H1 (cell line): ENCODE results near the gene PAQR7. TPM values are rescaled to one million over a fixed set of nuclear protein-coding genes. Genes with fewer than 3 reads are reported as not detected.
A peak's percentile ranks its signal among the peaks of the same experiment; 100 is the strongest.

Experiments used
- CTCF ChIA-PET: fragments of 300-600 bp; sonication (Branson Sonifier 250); formaldehyde crosslinking; loops from one replicate; lab custom pipeline; 2021; ENCODE audit not compliant: partially characterized antibody; lab: Charles Lee
- POLR2A ChIA-PET: fragments of 300-600 bp; sonication (Branson Sonifier 250); formaldehyde crosslinking; loops from one replicate; lab custom pipeline; 2021; ENCODE audit warnings: inconsistent platforms; ENCODE audit not compliant: partially characterized antibody; lab: Charles Lee
- DNase-seq, 2 experiments: peaks; one replicate each; pipeline versions ENCODE4 v3.0.0 to v3.0.0-alpha.2; 2010 to 2022; ENCODE audit warnings: low spot score in 2 of 2, low read depth in 1 of 2, mixed read lengths in 1 of 2
- FAIRE-seq: peaks from 2 replicates; lab custom pipeline; 2011; peaks lifted over from hg19 to GRCh38; lab: Jason Lieb, UNC
- H2AFZ ChIP-seq: 2 replicates; pipeline ENCODE4 v1.8.1; 2012; ENCODE audit warnings: low read length, inconsistent platforms
- H2AK5ac ChIP-seq: 2 replicates; pipeline ENCODE4 v1.6.1; 2013; ENCODE audit warnings: low read depth, low read length
- H2BK120ac ChIP-seq: replicated peaks from 2 replicates; pipeline ENCODE3; 2013; ENCODE audit warnings: low read depth, low read length, inconsistent platforms
- H2BK12ac ChIP-seq: 2 replicates; pipeline ENCODE4 v1.6.1; 2013; ENCODE audit warnings: low read depth, low read length
- H2BK15ac ChIP-seq: 2 replicates; pipeline ENCODE4 v1.6.1; 2013; ENCODE audit warnings: low read length
- H2BK20ac ChIP-seq: 2 replicates; pipeline ENCODE4 v1.6.1; 2013; ENCODE audit warnings: low read length
- H2BK5ac ChIP-seq: 2 replicates; pipeline ENCODE4 v1.6.1; 2013; ENCODE audit warnings: low read depth, low read length
- H3K14ac ChIP-seq: 2 replicates; pipeline ENCODE4 v1.6.1; 2013; ENCODE audit warnings: inconsistent platforms; ENCODE audit not compliant: insufficient read length
- H3K18ac ChIP-seq: 2 replicates; pipeline ENCODE4 v1.6.1; 2013; ENCODE audit warnings: low read length; ENCODE audit errors: extremely low read depth
- H3K23ac ChIP-seq: 2 replicates; pipeline ENCODE4 v1.6.1; 2013; ENCODE audit warnings: inconsistent platforms; ENCODE audit not compliant: insufficient read length
- H3K23me2 ChIP-seq: 2 replicates; pipeline ENCODE4 v1.6.1; 2013; ENCODE audit warnings: low read depth, low read length
- H3K27ac ChIP-seq: 2 replicates; pipeline ENCODE4 v1.6.1; 2011; ENCODE audit warnings: low read depth, low read length, inconsistent platforms
- H3K27me3 ChIP-seq, 4 experiments: replicated peaks in 1 of 4; 1 replicate in 1 of 4; 2 replicates in 3 of 4; pipeline versions ENCODE4 v1.6.1 to v1.8.1; 2011 to 2013; ENCODE audit warnings: low read length in 3 of 4, mild to moderate bottlenecking in 3 of 4, inconsistent platforms in 2 of 4, mixed read lengths in 2 of 4, moderate library complexity in 1 of 4; ENCODE audit not compliant: control insufficient read depth in 3 of 4, insufficient read depth in 3 of 4; ENCODE audit errors: extremely low read depth in 1 of 4
- H3K36me3 ChIP-seq, 4 experiments: 2 replicates each; pipeline versions ENCODE4 v1.6.1 to v1.8.1; 2011 to 2013; ENCODE audit warnings: mild to moderate bottlenecking in 4 of 4, low read length in 3 of 4, moderate library complexity in 2 of 4, control low read depth in 1 of 4, inconsistent platforms in 1 of 4; ENCODE audit not compliant: insufficient read depth in 4 of 4, control insufficient read depth in 2 of 4
- H3K4ac ChIP-seq: replicated peaks from 2 replicates; pipeline ENCODE3; 2013; ENCODE audit warnings: low read length, low read depth, mixed read lengths, inconsistent platforms; ENCODE audit not compliant: insufficient read length
- H3K4me1 ChIP-seq, 4 experiments: replicated peaks in 1 of 4; 1 replicate in 1 of 4; 2 replicates in 3 of 4; pipeline versions ENCODE4 v1.6.1 to v1.8.1; 2011 to 2013; ENCODE audit warnings: low read length in 3 of 4, inconsistent platforms in 2 of 4, mixed read lengths in 1 of 4; ENCODE audit not compliant: insufficient read depth in 4 of 4, control insufficient read depth in 3 of 4
- H3K4me2 ChIP-seq, 2 experiments: 2 replicates each; pipeline versions ENCODE4 v1.6.1 to v1.8.1; 2011 to 2013; ENCODE audit warnings: low read depth in 2 of 2, low read length in 2 of 2, control low read depth in 1 of 2, inconsistent platforms in 1 of 2, mild to moderate bottlenecking in 1 of 2; ENCODE audit not compliant: insufficient read depth in 1 of 2
- H3K4me3 ChIP-seq, 4 experiments: fragments of 200-600, 300-600 bp in 1 of 4; sonication (generic), shearing (Covaris generic), sonication (Bioruptor Twin) in 1 of 4; 2 replicates each; pipeline versions ENCODE4 v1.5.1 to v1.8.1; 2011 to 2016; ENCODE audit warnings: low read length in 4 of 4, low read depth in 3 of 4, control low read depth in 2 of 4, inconsistent platforms in 2 of 4, mild to moderate bottlenecking in 2 of 4, mixed read lengths in 1 of 4, moderate library complexity in 1 of 4; ENCODE audit not compliant: insufficient read depth in 2 of 4; ENCODE audit errors: extremely low read depth in 1 of 4
- H3K56ac ChIP-seq: replicated peaks from 2 replicates; pipeline ENCODE3; 2013; ENCODE audit warnings: low read depth, mild to moderate bottlenecking, mixed read lengths, low read length, inconsistent platforms; ENCODE audit not compliant: insufficient read length
- H3K79me1 ChIP-seq: 2 replicates; pipeline ENCODE4 v1.6.1; 2013; ENCODE audit warnings: low read depth, low read length, control low read depth
- H3K79me2 ChIP-seq, 2 experiments: 2 replicates each; pipeline versions ENCODE4 v1.6.1 to v1.8.1; 2012 to 2013; ENCODE audit warnings: low read length in 2 of 2, mild to moderate bottlenecking in 2 of 2, inconsistent platforms in 1 of 2; ENCODE audit not compliant: insufficient read depth in 2 of 2, control insufficient read depth in 1 of 2
- H3K9ac ChIP-seq, 4 experiments: replicated peaks in 1 of 4; 1 replicate in 1 of 4; 2 replicates in 3 of 4; pipeline versions ENCODE4 v1.6.1 to v1.8.1; 2011 to 2013; ENCODE audit warnings: low read depth in 3 of 4, low read length in 3 of 4, control low read depth in 2 of 4, mild to moderate bottlenecking in 2 of 4, moderate library complexity in 2 of 4, inconsistent platforms in 1 of 4; ENCODE audit errors: extremely low read depth in 1 of 4
- H3K9me3 ChIP-seq, 2 experiments: 2 replicates each; pipeline versions ENCODE4 v1.6.1 to v1.8.1; 2012 to 2013; ENCODE audit warnings: mild to moderate bottlenecking in 2 of 2, moderate library complexity in 2 of 2, control low read depth in 1 of 2, inconsistent platforms in 1 of 2, low read depth in 1 of 2, low read length in 1 of 2, mixed read lengths in 1 of 2; ENCODE audit not compliant: insufficient read depth in 2 of 2
- H4K20me1 ChIP-seq, 2 experiments: replicated peaks in 1 of 2; 2 replicates each; pipeline versions ENCODE3 to v1.8.1; 2011 to 2013; ENCODE audit warnings: inconsistent platforms in 2 of 2, low read length in 2 of 2, mild to moderate bottlenecking in 1 of 2; ENCODE audit not compliant: insufficient read depth in 2 of 2, control insufficient read depth in 1 of 2
- H4K5ac ChIP-seq: 2 replicates; pipeline ENCODE4 v1.6.1; 2013; ENCODE audit warnings: low read length, low read depth, mixed read lengths, inconsistent platforms; ENCODE audit not compliant: insufficient read length
- H4K8ac ChIP-seq: 2 replicates; pipeline ENCODE4 v1.8.0; 2013; ENCODE audit warnings: mild to moderate bottlenecking, moderate library complexity, low read length, inconsistent platforms; ENCODE audit not compliant: insufficient read depth; ENCODE audit errors: extremely low read depth
- H4K91ac ChIP-seq: replicated peaks from 2 replicates; pipeline ENCODE3; 2013; ENCODE audit warnings: low read length, mixed read lengths, inconsistent platforms; ENCODE audit not compliant: insufficient read length
- HDAC6 ChIP-seq: IDR thresholded peaks from one replicate; pipeline ENCODE4 v1.7.1; 2012; ENCODE audit warnings: low read depth, mild to moderate bottlenecking, inconsistent platforms, low read length, moderate library complexity
- NRF1 ChIP-seq: IDR thresholded peaks from 2 replicates; pipeline ENCODE4 v1.6.1; 2011; ENCODE audit warnings: mild to moderate bottlenecking, low read depth, low read length, improper control_type of control experiment
- POU5F1 ChIP-seq: IDR thresholded peaks from 2 replicates; pipeline ENCODE4 v1.6.1; 2011; ENCODE audit warnings: low read depth, mild to moderate bottlenecking, low read length, moderate library complexity
- RNF2 ChIP-seq: fragments of 200-900, 300-1000 bp; sonication (generic); IDR thresholded peaks from 2 replicates; pipeline ENCODE4 v1.7.1; 2016; ENCODE audit warnings: borderline replicate concordance, low read depth, mild to moderate bottlenecking, antibody characterized with exemption, low read length; ENCODE audit not compliant: poor library complexity, severe bottlenecking; ENCODE audit errors: missing control alignments
- SRF ChIP-seq: IDR thresholded peaks from 2 replicates; pipeline ENCODE4 v1.6.1; 2011; ENCODE audit warnings: mild to moderate bottlenecking, low read depth, low read length, moderate library complexity
- SUZ12 ChIP-seq: fragments of 200-600 bp; sonication (generic); IDR thresholded peaks from 2 replicates; pipeline ENCODE4 v1.6.1; 2012; ENCODE audit warnings: mild to moderate bottlenecking, inconsistent platforms, low read length, moderate library complexity, mixed read lengths
- WGBS, 2 experiments: shearing (Covaris generic) in 1 of 2; methylation state at CpG; one replicate each; pipeline versions ENCODE4 v1.1.6 to v1.1.7; 2013 to 2015; ENCODE audit warnings: low lambda C conversion rate in 2 of 2, mixed read lengths in 2 of 2, inconsistent platforms in 1 of 2, low coverage in 1 of 2, missing lambda C conversion rate in 1 of 2; ENCODE audit not compliant: insufficient replicate concordance in 2 of 2, insufficient coverage in 1 of 2, insufficient read length in 1 of 2; ENCODE audit errors: extremely low coverage in 1 of 2, missing lambda C conversion rate in 1 of 2; 5-methylcytosine and 5-hydroxymethylcytosine counted together
- polyA plus RNA-seq, 7 experiments: library from polyadenylated mRNA; depleted of rRNA in 3 of 7; stranded (reverse) in 5 of 7; unstranded in 2 of 7; fragments of >200 nt in 5 of 7; fragments of 200-250 nt in 2 of 7; gene quantifications; 1 replicate in 5 of 7; 2 replicates in 1 of 7; 4 replicates in 1 of 7; pipeline versions ENCODE4 v1.2.1 to v1.2.3, GENCODE V29; 2011 to 2013; ENCODE audit warnings: missing spikeins in 2 of 7, mixed read lengths in 2 of 7
- total RNA-seq: library from RNA; stranded (reverse); fragmentation: NEBNext Ultra II Directional; extraction: Animal tissue kit (Norgen Biotek cat#: 25700); gene quantifications from 2 replicates; pipeline ENCODE4 v1.2.1, GENCODE V29; 2021

Gene PAQR7
- total and polyA plus RNA-seq, 2 of the 8 experiments (the other 6 are each of a cell fraction or from before 2014, with no cell fraction given), result 7.3 to 7.4 TPM

DNA sequence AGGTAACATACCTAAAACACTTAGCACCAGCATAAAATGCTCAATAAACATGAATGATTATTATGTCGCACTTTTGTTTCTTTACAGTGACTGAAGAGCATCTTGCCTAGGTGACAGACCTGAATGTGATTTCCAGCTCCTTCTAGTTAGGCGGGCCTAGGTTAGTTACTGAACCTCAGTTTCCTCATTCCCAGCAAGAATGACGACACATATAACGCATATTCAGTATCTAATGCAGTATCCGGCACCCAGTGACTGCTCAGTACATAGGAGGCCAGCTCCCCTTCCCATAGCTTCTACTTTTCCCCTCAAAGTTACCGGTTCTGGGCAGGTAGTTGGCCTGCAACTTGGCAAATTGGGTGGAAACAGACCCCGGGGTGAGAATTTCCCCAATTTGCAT is 17.0 kb downstream of the PAQR7 start:
- TF ChIP-seq POU5F1 (no peak), HDAC6 (no peak), SUZ12 (no peak), NRF1 (no peak), SRF (no peak), RNF2 (no peak)
- POLR2A ChIA-PET, result interaction anchor here (0.7 to 3.2 kb wide), 9 partner anchors 9 to 152 kb away, joined by 3 to 21 read pairs (median 4); partner anchors contain the start of genes MTFR1L and PAQR7
- peaks cover 6 to 48% of the 10 kb centered on the region in 2 experiments; a peak in 3 of 4 replicates for H3K79me2 ChIP-seq

More for the DNA sequence above, 17.0 kb downstream of the PAQR7 start:
- peaks cover 0 to 8% (median 1%) of the 10 kb centered on the region in 4 experiments; a peak in 3 of 8 replicates for H3K36me3 ChIP-seq
- no peaks in the 10 kb centered on the region; a peak in 2 of 7 replicates for H3K4me1 ChIP-seq
- H3K4me3 ChIP-seq, result peak overlapping the region; percentile 76 to 94 (median 86)
- H4K91ac ChIP-seq, result no peak overlapping the region
- no peaks in the 10 kb centered on the region for H3K9me3 ChIP-seq
- peak overlapping the region; percentile 36 to 95 (median 94) for H3K9ac ChIP-seq
- H3K27ac ChIP-seq, result peak overlapping the region; percentile 89
- peak overlapping the region; percentile 98 for H3K4ac ChIP-seq
- no peak overlapping the region for H3K14ac ChIP-seq
- no peak overlapping the region for H2BK20ac ChIP-seq
- H3K18ac ChIP-seq, result no peak overlapping the region
- WGBS, 2 experiments, result 23% methylated on average over 7 of the region's 7 CpGs; no CpG with 5 or more reads in 1 of the 2 experiments
- peak overlapping the region; percentile 96 for H4K8ac ChIP-seq
- H3K27me3 ChIP-seq, result no peaks in the 10 kb centered on the region
- H2AFZ ChIP-seq, result peak overlapping the region; percentile 77; the same call in 1 of the 2 replicates
- H2BK120ac ChIP-seq, result no peak overlapping the region
- DNase-seq (no peak), FAIRE-seq (no peak)
- no peak overlapping the region for H4K5ac ChIP-seq
- CTCF ChIA-PET, result interaction anchor here (1.0 to 1.7 kb wide), 2 partner anchors 37 to 38 kb away, joined by 4 to 5 read pairs; no protein-coding TSS in a partner anchor
- peaks cover 14% of the 10 kb centered on the region for H3K23me2 ChIP-seq
- peak overlapping the region; percentile 69 for H2BK5ac ChIP-seq
- peak overlapping the region; percentile 51 for H3K56ac ChIP-seq
- no peak overlapping the region for H3K23ac ChIP-seq
- H3K79me1 ChIP-seq, result peaks cover 2% of the 10 kb centered on the region; the same call in 1 of the 2 replicates
- peak overlapping the region; percentile 12; the same call in 1 of the 2 replicates for H2BK15ac ChIP-seq
- H2AK5ac ChIP-seq, result no peak overlapping the region
- no peak overlapping the region; the same call in 1 of the 2 replicates for H2BK12ac ChIP-seq
- peak overlapping the region; percentile 84 to 88 for H3K4me2 ChIP-seq
- peaks cover 1 to 3% of the 10 kb centered on the region in 2 experiments for H4K20me1 ChIP-seq
